GM06990 (cell line): ENCODE measurements around the gene MYORG.

Experiments used
- DNase-seq: peaks from one replicate; pipeline ENCODE4 v3.0.0-alpha.2; 2011; ENCODE audit not compliant: insufficient read length; ENCODE audit errors: extremely low read depth
- H3K27me3 ChIP-seq: replicated peaks from 2 replicates; pipeline ENCODE4 v1.6.0; 2011; ENCODE audit warnings: low read length; ENCODE audit not compliant: control insufficient read depth, insufficient read depth
- H3K36me3 ChIP-seq: 2 replicates; pipeline ENCODE4 v1.5.1; 2011; ENCODE audit warnings: low read length; ENCODE audit not compliant: control insufficient read depth, insufficient read depth
- H3K4me3 ChIP-seq: replicated peaks from 2 replicates; pipeline ENCODE4 v1.5.1; 2011; ENCODE audit warnings: low read depth, mild to moderate bottlenecking, control low read depth, low read length
- TF ChIP-seq, protein P1 (sequence below): IDR thresholded peaks from 2 replicates; pipeline ENCODE4 v1.5.1; 2011; ENCODE audit warnings: low read length, control low read depth, mild to moderate bottlenecking, inconsistent platforms; ENCODE audit not compliant: insufficient read depth, poor library complexity, severe bottlenecking

The MYORG gene

DNA sequence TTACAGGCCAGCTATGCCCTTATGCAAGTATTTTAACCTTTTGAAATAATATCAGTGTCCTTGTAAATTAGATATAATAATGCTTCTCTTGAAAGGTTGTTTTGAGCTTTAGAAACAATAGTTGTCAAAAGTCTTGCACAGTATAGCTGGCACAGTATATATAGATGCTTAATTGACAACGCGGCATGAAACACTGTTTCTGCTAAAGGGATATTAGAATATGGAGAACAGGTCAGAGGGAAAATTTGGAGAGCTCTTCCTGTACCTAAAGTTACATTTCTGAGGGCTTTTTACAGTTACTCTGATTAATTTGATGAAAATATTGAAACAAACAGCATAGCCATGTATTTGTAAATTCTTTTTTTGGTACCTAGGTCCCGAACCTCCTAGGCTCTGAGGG is 42.9 kb downstream of the MYORG start:
- H3K27me3 ChIP-seq: no peaks in the 10 kb centered on the region
- no peak overlapping the region for H3K4me3 ChIP-seq
- TF ChIP-seq, protein P1, sequence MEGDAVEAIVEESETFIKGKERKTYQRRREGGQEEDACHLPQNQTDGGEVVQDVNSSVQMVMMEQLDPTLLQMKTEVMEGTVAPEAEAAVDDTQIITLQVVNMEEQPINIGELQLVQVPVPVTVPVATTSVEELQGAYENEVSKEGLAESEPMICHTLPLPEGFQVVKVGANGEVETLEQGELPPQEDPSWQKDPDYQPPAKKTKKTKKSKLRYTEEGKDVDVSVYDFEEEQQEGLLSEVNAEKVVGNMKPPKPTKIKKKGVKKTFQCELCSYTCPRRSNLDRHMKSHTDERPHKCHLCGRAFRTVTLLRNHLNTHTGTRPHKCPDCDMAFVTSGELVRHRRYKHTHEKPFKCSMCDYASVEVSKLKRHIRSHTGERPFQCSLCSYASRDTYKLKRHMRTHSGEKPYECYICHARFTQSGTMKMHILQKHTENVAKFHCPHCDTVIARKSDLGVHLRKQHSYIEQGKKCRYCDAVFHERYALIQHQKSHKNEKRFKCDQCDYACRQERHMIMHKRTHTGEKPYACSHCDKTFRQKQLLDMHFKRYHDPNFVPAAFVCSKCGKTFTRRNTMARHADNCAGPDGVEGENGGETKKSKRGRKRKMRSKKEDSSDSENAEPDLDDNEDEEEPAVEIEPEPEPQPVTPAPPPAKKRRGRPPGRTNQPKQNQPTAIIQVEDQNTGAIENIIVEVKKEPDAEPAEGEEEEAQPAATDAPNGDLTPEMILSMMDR: no peak
- peaks cover 4% of the 10 kb centered on the region for H3K36me3 ChIP-seq
- DNase-seq: no peak

DNA sequence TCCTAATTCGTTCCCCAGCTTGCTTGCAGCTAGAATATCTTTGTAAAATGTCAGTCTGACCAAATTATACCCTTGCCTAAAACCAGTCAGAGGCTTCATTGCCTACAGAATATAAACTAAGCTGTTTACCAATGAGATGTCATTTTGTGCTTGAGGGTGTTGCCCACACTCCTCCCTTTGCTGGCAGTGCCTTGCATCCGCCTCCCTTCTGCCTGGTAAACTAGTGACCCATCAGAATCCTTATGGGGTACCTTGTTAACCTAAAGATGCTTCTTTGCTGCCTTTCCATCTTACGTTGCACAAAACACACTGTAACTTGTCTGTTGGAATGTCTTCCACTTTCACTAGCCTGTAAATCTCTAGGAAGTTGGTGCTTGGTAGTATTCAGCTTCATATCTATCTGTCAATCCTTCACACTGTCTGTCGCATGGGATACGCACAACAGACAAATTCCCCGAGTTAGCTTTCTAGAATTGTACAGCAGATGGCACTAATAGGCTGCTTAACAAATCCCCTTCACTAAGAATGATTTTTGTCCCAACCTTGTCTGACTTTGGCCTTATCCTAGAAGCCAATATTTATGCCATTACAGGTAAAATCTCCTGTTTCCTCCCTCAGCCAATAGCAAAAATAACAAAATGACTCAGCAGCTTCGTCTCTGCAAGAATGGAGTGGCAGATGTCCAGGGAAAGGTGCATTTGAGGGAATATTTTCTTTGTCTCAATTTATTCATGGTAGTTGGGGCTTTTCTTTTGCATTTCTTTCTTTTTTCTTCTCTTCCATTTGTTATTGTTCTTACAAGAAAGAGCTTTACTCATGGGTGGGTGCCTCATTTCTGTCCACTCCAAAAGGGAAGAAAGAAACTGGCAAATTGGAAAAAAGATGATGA is 44.4 kb downstream of the MYORG start:
- Histone ChIP-seq H3K4me3 (no peak overlapping the region), H3K27me3 (no peaks in the 10 kb centered on the region), H3K36me3 (peaks cover 2% of the 10 kb centered on the region; the same call in 1 of the 2 replicates)
- DNase-seq: no peak
- TF ChIP-seq, protein P1: peak; percentile 48

DNA sequence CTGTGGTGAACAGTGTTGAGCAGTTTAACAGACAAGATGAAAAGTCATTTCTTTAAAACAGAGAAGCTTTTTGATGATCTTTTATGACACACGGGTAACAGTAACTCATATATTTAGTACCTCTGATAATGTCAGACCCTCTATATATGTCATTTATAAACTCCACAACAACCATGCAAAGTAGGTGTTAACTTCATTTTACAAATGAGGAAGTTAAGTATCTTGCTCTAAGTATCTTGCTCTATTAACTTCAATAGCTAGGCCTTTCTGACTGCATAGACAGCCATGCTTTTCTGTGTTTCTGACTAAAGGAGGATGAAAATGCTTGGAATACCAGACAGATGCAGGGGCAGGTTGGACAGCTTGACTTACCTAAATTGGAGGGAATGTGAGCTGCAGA is 45.5 kb downstream of the MYORG start:
- no peak overlapping the region for H3K4me3 ChIP-seq

DNA sequence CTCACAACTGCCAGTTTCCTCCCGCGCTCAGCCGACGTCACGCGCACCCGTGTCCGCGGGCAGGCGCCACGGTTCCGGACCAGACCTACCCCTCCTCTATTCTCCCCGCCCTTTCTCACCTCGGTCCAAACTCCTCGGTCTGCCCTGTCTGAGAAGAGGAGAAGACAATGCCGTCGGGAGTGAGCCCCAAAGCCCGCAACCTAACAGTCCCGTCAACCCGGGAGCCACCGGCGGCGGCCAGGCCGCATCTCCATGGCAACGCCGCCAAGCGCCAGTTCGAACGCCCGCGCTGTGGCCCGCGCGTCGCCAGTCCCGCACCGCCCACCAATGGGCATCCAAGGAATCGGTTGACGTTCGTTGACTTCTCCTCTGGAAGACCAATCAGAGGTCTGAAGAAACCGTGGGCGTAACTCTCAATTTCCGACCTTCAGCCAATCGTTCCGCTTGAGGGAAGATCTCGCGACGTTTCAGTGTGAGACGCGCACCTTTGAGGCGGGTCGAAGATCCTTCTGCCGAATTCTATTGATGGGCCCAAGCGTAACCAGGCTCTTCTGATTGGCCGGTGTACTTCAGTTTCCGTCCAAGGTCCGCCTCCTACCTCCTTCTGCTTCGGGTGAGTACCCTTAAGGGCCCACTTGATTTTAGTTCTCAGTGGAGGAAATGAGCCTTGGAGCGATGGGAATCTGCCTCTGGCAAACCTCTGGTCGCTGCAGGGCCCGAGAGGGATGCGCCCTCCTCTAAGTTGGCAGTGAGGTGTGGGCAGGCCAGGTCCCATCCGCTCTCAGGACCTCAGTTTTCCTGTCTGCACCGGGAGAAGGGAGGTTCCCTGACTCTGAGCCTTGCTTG is 47.5 kb downstream of the MYORG start, which contains the start of the genes KIF24 and NUDT2:
Gene KIF24, minus strand, starts transcription at position 282 of the 846 bp plus-strand sequence. CDS start 17,922 bp downstream, outside the sequence.
Gene NUDT2, plus strand, starts transcription at position 583 of the 846 bp plus-strand sequence. CDS start 9,471 bp downstream, outside the sequence.
- DNase-seq: peak; percentile 97
- Histone ChIP-seq H3K27me3 (no peaks in the 10 kb centered on the region), H3K4me3 (peak within 1 kb of the TSS; percentile 98), H3K36me3 (no peaks in the 10 kb centered on the region)
- TF ChIP-seq, protein P1: no peak

More for the DNA sequence above, 45.5 kb downstream of the MYORG start:
- Histone ChIP-seq H3K36me3 (0 out of 2 replicates have a peak, but pooled peaks cover 2% of the 10 kb centered on the region), H3K27me3 (no peaks in the 10 kb centered on the region)
- no peak for DNase-seq
- TF ChIP-seq, protein P1: no peak

DNA sequence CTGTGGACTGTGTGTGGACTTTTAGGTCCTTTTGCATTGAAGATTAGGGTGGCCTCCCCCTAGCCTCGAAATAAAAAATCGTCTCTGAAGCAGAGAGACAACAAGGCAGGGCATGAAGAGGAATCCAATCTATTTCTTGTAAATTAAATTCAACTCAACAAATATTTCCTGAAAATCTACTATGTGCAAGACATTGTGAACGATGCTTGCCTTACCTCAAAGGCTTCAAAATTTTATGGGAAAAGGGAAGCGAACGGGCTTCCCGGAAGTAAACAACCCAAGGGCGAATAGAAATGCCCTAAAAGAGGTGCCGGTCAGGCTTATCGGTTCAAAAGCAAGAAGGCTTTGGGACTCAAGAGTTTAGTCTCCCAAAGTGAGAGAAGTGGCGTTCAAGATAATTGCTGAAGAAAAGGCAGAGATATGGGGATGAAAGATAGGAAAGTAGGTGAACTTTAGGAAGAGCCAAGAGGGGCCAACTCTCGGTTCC is 48.2 kb downstream of the MYORG start:
- Histone ChIP-seq H3K27me3 (no peaks in the 10 kb centered on the region), H3K36me3 (no peaks in the 10 kb centered on the region), H3K4me3 (peak overlapping the region; percentile 86)
- TF ChIP-seq, protein P1: no peak
- no peak for DNase-seq
